NCI-H2107 (cell line): ENCODE measurements around the gene MDGA2.
"Not testable (repeated sequence)": the region's sequence is repeated elsewhere in the genome, so short reads cannot be mapped to it uniquely, and the experiment has no call there.

Source experiments
- DNase-seq: peaks from one replicate; lab custom pipeline; 2025; lab: John Stamatoyannopoulos, UW

Gene MDGA2

GRCh38 chr14:47235619-47236018 lies 439.8 kb downstream of the MDGA2 start:
- no peak for DNase-seq

- no peak for DNase-seq
Measured at GRCh38 chr14:47226877-47227520, 448.4 kb downstream of the MDGA2 start.

- no peak for DNase-seq
Measured at GRCh38 chr14:47223656-47224055, 451.7 kb downstream of the MDGA2 start.

- DNase-seq = no peak
Measured at GRCh38 chr14:47220096-47220495, 455.3 kb downstream of the MDGA2 start.

DNA sequence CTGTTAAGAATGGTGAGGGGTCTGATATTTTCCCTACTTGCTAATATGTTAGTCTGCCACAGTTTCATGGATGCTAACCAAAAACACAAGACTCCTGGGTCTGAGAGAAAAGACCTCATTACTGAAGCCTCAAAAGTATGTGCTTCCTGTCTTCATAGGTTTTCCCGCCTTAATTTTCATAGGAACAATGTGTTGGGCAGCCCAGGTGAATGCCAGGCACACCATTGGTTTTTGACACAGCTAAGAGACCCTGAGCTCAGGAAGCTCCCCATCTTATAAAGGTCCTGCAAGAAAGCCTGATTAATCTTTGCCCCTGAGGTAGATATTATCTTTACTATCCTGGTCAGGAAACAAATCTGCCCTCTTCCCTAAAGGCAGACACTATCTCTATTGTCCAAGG lies 464.1 kb downstream of the MDGA2 start:
- no peak for DNase-seq

- no peak for DNase-seq
Measured at GRCh38 chr14:47210099-47210498, 465.3 kb downstream of the MDGA2 start.

DNA sequence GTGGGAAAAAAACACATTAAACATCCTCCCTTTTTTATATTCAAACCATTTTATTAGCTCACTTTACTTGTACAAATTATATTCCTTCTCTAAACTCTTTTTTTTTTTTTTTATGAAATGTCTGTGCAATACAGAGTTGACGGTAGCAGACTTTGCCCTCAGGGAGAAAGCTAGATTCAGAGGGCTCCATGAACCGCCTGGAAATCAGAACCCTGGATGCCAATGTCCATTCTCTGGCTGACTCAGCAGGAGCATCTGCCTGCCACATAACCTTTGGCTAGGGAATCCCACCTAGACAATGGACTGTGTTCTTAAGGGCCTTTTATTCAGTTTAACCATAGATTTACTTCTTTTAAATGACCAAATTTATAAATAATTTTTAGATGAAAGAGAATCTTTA lies 467.0 kb downstream of the MDGA2 start:
- no peak for DNase-seq

DNA sequence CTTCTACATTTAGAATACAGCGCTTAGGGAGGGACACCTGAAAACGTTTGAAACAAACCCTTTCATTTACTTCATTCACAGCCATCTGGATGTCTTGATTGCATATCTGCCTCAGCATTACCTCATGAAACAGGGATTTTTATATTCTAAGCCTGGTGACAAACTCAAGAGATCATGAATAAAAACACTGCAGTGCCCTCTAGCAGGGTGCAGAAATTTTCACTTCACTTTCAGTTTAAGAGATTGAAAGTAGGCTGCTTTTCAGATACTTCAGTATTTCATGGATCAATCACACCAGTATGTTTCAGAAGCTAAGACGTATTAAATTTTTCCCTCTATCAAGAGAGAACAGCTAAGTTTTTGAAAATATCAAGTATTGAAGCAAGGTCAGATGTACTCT lies 467.8 kb downstream of the MDGA2 start:
- DNase-seq = no peak

DNA sequence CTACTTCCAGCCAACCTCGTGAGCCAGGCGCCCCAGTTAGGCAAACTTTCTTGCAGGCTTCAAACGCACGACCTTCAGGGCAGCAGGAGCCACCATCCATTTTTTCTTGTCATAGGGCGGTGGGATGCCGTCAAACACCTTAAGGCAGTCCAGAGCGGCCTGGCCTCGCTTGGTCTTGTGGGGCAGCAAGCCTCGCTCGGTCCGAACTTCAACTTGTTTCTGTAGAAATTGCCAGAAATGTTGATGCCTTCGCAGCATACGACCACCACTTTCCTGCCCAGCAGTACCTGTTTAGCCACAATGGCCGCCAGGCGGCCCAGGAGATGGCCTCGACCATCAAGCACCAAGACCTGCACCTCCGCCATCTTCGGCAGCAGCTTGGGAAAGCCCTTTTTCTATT lies 474.7 kb downstream of the MDGA2 start:
- no peak for DNase-seq

DNA sequence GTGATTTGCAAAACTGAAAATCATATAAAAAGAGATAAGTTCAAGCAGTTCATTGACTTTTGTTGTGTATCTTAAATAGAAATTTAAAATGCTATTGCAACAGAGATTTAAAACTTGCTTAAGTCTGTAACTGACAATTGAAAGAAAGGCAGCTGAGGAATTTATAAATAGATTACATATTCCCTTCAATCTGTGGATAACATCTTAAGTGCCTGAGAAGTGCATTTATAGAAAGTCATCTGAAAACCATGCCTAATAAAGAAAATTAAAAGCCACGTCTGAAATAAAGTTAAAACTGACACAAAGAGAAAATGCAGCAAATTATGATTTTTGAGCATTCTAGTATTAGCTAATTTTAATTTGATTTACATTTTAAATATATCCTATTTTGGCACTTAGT lies 479.8 kb downstream of the MDGA2 start:
- no peak for DNase-seq

DNA sequence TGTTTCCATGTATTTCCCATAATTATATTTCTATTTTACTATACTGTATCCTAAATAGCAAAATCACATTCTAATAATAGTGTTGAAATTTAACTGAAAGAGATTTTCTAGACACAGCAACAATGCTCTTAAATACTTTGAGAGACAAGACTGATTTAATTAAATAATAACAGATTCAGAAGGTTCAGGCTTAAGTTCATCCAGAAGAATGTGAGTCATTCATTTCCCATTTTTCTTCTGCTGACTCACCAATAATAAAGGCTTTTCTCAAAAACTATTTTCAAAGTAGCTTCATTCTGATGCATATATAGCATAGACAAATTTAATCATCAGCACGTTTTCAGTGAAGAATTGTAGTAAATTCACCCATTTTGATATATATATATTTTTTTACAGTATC lies 481.4 kb downstream of the MDGA2 start:
- DNase-seq = no peak

- not testable (repeated sequence) for DNase-seq
Measured at GRCh38 chr14:47192203-47192602, 483.2 kb downstream of the MDGA2 start.

DNA sequence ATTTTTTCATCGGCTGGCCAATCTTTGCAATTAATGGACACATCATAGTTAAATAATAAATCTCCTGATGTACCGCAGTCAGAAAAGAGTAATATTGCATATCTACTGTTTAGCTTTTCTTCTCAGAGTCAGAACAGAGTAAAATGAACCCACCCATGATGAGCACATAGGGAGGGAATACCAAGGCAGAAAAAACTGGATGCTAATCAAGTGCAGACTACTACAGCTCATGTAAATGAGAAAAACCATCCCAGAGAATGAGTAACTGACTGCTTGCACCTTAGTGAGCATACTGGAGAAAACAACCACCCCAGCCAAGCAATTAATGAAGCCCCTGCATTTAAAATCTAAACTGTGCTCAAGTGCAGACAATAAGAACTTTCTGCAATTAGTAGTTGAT lies 483.7 kb downstream of the MDGA2 start:
- no peak for DNase-seq

DNA sequence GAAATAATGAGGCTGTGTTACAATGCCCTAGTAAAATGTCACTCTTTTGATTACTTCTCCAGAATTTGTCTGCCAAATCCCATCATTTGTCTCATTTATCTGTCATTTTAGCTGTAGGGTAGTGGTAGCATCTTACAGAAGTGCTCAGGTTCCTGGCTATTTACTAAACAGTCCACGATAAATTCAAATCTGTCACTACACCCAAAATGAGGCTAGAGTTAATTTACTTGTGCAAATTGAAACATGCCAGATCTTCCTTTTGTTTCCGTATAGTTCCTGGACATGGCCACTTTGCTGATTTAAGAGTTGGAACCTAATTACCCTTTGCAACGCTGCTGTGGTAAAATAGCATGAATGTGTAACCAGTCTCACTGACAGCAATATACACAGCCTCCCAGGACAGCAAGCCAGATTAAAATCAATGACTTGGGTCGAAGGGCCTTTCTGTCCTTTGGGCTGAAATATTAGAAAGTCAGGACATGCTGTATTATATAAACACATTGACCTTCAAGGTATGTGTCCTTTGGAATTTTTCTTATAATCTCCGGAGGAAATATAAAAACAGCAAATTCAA lies 485.4 kb downstream of the MDGA2 start:
- no peak for DNase-seq

DNA sequence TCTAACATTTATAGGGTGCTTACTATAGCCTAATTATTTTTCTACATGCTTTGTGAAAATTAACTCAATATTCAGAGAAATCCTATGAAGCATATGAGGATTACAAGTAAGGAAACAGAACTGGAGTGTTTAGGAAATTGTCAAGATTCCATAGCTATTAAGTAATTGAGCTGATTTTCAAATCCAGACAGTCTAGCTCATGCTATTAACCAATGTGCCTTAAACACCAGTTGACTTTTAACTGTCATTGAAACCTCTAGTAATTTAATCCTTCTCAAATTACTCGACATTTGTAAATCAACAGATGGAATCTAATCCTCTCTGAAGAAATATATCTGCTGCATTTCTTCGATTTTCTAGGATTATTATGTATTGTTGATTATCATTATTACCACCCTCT lies 488.9 kb downstream of the MDGA2 start:
- no peak for DNase-seq

DNA sequence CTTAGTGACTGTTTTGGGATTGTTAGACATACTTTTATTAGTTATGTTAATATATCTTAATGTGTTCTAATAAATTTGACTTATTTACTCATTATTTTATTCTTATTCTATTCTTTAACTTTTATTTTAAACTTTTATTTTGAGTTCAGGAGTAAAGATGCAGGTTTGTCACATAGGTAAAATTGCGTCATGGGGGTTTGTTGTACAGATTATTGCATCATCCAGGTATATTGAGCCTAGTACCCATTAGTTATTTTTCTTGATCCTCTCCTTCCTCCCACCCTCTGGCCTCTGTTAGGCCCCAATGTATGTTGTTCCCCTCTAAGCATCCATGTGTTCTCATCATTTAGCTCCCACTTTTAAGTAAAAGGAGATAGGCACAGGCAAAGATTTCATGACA lies 495.5 kb downstream of the MDGA2 start:
- DNase-seq = no peak

DNA sequence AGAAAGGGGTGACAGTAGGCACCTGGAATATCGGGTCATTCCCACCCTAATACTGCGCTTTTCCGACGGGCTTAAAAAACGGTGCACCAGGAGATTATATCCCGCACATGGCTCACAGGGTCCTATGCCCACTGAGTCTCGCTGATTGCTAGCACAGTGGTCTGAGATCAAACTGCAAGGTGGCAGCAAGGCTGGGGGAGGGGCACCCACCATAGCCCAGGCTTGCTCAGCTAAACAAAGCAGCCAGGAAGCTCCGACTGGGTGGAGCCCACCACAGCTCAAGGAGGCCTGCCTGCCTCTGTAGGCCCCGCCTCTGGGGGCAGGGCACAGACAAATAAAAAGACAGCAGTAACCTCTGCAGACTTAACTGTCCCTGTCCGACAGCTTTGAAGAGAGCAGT lies 503.5 kb downstream of the MDGA2 start:
- not testable (repeated sequence) for DNase-seq

- DNase-seq = no peak
Measured at GRCh38 chr14:47167402-47167801, 508.0 kb downstream of the MDGA2 start.

GRCh38 chr14:47155395-47155794 lies 520.0 kb downstream of the MDGA2 start:
- DNase-seq = no peak

GRCh38 chr14:47154276-47154797 lies 521.1 kb downstream of the MDGA2 start:
- DNase-seq = no peak

GRCh38 chr14:47153746-47154145 lies 521.7 kb downstream of the MDGA2 start:
- no peak for DNase-seq

DNA sequence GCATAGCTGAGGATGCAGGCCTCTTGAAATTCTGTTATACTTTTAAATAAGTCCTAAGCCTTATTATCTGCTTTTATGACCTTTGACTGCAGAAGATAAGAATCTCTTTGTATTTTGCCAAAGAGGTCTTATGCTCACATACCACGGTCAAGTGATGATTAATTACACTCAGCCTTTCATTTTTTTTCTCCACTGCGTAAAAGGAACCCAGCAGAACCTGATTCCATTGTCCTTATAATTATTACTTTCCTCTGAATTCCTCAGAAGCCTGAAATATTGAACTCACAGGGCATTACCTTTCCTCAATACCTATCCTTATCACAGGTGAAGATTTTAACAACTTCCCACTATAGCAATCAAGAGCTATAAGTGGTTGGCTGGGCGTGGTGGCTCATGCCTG lies 525.1 kb downstream of the MDGA2 start:
- DNase-seq = no peak

DNA sequence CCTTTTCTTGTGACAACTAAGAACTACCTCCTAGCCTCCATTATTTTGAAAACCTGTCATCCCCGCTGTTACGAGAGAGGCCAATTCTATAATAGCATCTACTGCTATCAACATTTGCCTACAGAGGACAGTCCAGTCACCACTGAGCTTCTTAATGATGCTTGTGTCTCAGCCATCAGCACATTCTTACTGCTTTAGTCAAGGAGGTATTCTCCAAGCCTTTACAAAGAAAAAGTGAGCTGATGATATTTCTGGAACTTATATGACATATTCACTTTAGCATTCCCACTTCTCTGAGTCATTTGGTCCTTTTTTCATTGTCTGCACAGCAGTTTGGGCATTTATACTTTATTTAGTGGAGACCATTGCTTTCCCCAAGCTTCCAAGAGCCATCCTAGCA lies 526.1 kb downstream of the MDGA2 start:
- no peak for DNase-seq

DNA sequence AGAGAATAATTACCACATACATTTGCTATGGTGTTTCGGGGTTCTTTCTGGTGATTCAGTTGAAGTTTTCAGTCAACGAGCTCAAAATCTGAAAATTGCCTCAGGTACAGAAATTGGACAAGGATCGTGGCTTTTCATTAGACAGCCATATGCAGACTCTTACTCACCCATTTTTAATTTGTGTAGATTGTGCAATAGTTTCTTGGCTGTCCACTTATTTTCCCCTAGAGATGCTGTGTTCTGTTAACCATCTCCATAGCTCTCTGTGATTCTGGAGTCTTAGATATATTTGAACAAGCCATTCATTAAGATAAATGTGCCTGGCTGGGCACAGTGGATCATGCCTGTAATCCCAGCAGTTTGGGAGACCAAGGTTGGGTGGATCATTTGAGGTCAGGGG lies 526.7 kb downstream of the MDGA2 start:
- no peak for DNase-seq
